ENCODE measurements around the gene ATF6B. TPM values are rescaled to one million over a fixed set of nuclear protein-coding genes. Genes with fewer than 3 reads are reported as not detected.

ATF6B gene
- total and polyA plus RNA-seq, 2 of the 13 experiments (the other 11 are each of a cell fraction or from before 2014, with no cell fraction given), result 18.1 to 44.0 TPM

DNA sequence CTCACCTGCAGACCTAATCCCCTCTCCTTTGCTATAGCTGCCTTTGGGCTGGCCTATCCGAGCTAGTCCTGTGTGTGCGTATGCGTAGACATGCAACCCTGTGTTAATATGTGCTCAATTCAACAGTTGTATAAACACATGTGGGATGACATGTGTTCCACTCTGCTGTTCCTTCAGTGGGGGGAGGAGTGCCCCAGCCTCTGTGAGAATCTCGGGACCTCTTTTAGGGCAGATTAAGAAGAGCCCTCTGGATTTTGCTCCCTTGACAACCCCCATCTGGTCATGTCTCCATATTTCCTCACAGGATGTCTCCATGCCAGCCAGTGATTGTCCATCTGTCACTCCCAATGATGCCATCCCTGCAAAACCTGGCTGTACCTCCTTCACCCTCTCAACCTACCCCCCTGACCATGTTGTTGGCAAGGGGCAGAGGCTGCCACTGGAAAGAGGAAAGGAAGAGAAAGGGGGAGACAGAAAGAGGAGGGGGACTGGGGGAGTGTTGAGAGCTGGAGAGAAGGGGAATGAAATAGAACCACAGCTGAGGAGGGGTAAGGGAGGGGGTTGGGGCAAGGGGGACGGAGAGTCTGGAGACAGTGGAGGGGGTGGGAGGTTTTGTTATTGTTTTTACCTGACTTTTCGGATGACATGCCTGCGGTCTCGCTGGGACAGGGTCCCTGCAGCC is 23.3 kb upstream of the ATF6B start:
- 81% methylated on average over 8 of the region's 8 CpGs for WGBS (ENCODE audit: low lambda C conversion rate)
- FAIRE-seq, result no peak
- CTCF ChIA-PET (ENCODE audit: low intra/inter-chr PET ratio, low total read pairs), result no interaction called here

More for the DNA sequence above, 23.3 kb upstream of the ATF6B start:
- TF ChIP-seq, protein P1, sequence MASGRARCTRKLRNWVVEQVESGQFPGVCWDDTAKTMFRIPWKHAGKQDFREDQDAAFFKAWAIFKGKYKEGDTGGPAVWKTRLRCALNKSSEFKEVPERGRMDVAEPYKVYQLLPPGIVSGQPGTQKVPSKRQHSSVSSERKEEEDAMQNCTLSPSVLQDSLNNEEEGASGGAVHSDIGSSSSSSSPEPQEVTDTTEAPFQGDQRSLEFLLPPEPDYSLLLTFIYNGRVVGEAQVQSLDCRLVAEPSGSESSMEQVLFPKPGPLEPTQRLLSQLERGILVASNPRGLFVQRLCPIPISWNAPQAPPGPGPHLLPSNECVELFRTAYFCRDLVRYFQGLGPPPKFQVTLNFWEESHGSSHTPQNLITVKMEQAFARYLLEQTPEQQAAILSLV (CRISPR knock-in tag; IDR thresholded peaks at IDR 0.05; ENCODE audit: borderline replicate concordance), result no peak
- TF ChIP-seq, protein P2, sequence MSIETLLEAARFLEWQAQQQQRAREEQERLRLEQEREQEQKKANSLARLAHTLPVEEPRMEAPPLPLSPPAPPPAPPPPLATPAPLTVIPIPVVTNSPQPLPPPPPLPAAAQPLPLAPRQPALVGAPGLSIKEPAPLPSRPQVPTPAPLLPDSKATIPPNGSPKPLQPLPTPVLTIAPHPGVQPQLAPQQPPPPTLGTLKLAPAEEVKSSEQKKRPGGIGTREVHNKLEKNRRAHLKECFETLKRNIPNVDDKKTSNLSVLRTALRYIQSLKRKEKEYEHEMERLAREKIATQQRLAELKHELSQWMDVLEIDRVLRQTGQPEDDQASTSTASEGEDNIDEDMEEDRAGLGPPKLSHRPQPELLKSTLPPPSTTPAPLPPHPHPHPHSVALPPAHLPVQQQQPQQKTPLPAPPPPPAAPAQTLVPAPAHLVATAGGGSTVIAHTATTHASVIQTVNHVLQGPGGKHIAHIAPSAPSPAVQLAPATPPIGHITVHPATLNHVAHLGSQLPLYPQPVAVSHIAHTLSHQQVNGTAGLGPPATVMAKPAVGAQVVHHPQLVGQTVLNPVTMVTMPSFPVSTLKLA (IDR thresholded peaks at IDR 0.05), result peak; percentile 47
- Histone ChIP-seq H3K27me3 (ENCODE audit: control insufficient read depth in 1 of 2, insufficient read depth in 2 of 2, low read length in 2 of 2) (no peaks in the 10 kb centered on the region; a peak in 1 of 5 replicates), H3K4me2 (ENCODE audit: low read depth, low read length) (no peak overlapping the region), H4K20me1 (ENCODE audit: insufficient read depth, low read length) (no peaks in the 10 kb centered on the region), H3K9ac (ENCODE audit: insufficient read depth, low read depth, low read length) (no peak overlapping the region), H2AFZ (ENCODE audit: low read length) (no peak overlapping the region), H3K79me2 (ENCODE audit: insufficient read depth, low read length) (peaks cover 17% of the 10 kb centered on the region), H3K4me3 (replicated peaks in 1 of 3; ENCODE audit: insufficient read depth in 1 of 3, low read depth in 2 of 3, low read length in 3 of 3) (no peak overlapping the region), H3K9me3 (ENCODE audit: low read length) (no peaks in the 10 kb centered on the region), H3K27ac (ENCODE audit: extremely low read length, insufficient read depth, low read length) (no peak overlapping the region), H3K36me3 (replicated peaks in 1 of 2; ENCODE audit: control insufficient read depth in 1 of 2, insufficient read depth in 2 of 2, low read length in 2 of 2) (peaks cover 6 to 7% of the 10 kb centered on the region in 2 experiments), H3K4me1 (ENCODE audit: insufficient read depth, low read length) (peaks cover 33% of the 10 kb centered on the region)
- ATAC-seq (no peak), DNase-seq (ENCODE audit: low spot score) (no peak)
- POLR2A ChIA-PET, result interaction anchor here (1.2 to 2.6 kb wide), 3 partner anchors 11 to 25 kb away, joined by 4 to 35 read pairs (median 14); partner anchors contain the start of genes AGPAT1, ATF6B and FKBPL
- BruUV-seq (replicated peaks), result no TSS peak
- in situ Hi-C loops (cut with HindIII; ENCODE audit: extremely low pct_ligation_motif_present, low pct_unique_long_range_greater_than_20kb), result loop anchor here (5.0 kb wide), 1 partner anchor 34 kb away; no protein-coding TSS in a partner anchor
- intact Hi-C loops (cut with micrococcal nuclease; ENCODE audit: unreplicated experiment), result no loop called here

Data from HepG2 (cell line).